ENCODE data around the gene ZDHHC17.
A peak's percentile ranks its signal among the peaks of the same experiment; 100 is the strongest.

Gene ZDHHC17

GRCh38 chr12:76879710-76880518, 116.0 kb downstream of the ZDHHC17 start:
- no peak for DNase-seq

GRCh38 chr12:76880519-76881023, 116.7 kb downstream of the ZDHHC17 start:
- DNase-seq, result no peak

DNA sequence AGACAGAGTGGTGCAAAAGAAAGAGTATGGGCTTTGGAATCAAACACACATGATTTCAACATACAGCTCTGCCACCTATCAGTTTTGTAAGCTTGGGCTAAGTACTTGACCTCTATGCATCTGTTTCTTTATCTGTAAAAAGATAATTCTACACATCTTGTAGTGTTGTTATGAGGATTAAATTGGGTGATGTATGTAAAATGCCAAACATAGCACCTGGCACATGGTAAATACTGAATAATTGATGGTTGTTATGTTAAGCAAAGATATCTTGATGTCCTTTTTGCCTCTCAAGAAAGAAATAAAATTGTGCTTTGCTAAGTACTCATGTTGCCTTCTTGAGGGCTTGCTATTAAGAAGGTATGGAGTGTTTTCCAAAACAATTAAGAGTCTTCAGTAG, 117.2 kb downstream of the ZDHHC17 start:
- no peak for DNase-seq

- no peak for DNase-seq
Measured at GRCh38 chr12:76882367-76882766, 118.5 kb downstream of the ZDHHC17 start.

GRCh38 chr12:76883151-76883550, 119.2 kb downstream of the ZDHHC17 start:
- DNase-seq, result no peak

DNA sequence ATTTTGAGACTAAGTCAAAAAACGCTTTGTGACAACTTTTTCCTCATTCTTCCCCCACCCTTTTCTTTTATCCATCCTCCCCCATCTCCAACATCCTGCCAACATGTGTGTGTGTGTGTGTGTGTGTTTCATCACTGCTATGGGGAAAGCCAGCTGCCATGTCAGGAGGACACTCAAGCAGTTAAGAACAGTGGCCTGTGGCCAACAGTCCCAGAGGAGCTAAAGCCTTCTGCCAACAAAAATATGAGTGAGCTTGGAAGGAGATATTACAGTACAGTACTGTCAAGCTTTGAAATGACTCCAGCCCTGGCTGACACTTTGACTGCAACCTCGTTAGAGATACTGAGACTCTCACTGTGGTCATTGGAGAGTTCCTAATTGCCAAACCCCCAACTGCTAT, 119.9 kb downstream of the ZDHHC17 start:
- no peak for DNase-seq

- DNase-seq, result no peak
Measured at GRCh38 chr12:76888775-76889174, 124.9 kb downstream of the ZDHHC17 start.

- DNase-seq, result no peak
Measured at GRCh38 chr12:76890151-76891143, 126.5 kb downstream of the ZDHHC17 start.

DNA sequence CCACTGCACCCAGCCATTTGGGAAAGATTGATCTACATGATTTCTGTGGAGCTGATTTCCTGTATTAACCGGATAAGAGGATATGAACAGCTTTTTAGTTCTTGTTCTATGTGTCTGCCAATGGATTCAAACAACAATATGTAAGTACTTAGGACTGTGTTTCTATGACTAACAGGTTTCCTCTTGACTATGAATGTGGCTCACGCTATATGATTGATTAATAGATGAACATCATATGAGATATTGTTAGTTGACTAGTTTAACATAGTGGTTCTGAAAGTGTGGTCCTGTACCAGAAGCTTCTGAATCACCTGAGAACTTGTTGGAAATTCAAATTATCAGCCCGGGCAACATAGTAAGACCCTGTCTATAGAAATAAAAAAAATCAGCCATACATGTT, 127.7 kb downstream of the ZDHHC17 start:
- DNase-seq, result no peak

GRCh38 chr12:76895796-76896195, 131.9 kb downstream of the ZDHHC17 start:
- DNase-seq, result no peak

DNA sequence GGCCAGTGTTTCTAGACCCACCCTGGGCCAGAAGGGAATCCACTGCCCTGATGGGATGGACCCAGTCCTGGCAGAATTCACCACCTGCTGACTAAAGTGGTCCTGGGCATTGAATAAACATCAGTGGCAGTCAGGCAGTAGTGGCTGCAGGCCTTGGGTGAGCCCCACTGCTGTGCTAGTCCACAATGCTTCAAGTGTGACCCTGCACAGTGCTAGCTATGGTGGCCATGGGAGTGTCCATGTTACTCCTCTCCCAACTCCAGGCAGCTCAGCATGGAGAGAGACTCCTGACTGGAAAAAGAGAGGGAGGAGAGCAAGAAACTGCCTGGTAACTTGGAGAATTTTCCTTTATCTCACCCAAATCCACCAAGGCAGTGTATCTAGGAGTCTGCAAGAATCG, 132.4 kb downstream of the ZDHHC17 start:
- DNase-seq, result no peak

DNA sequence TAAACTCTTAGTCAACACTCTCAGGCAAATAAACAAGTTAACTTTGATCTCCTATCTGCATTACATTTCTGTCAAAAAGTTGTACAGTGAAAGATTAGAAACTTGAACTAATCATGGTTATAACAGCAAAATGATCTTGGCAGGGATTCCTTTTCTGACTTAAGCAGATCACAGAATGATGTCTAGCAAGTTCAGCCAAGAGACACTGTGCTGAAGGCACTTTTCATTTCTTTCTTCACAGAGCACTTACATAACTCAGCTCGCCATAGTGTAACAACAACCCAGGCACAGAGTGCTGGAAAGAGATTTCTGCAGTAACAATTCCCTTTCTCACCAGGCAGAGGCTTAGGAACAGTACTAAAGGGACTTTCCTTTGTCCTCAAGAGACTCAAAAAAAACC, 134.5 kb downstream of the ZDHHC17 start:
- no peak for DNase-seq

- DNase-seq, result no peak
Measured at GRCh38 chr12:76899522-76899921, 135.6 kb downstream of the ZDHHC17 start.

- peak; percentile 30 for DNase-seq
Measured at GRCh38 chr12:76901628-76902380, 137.9 kb downstream of the ZDHHC17 start.

All from GDM1 (cell line).